Right atrium auricular region (tissue), 2 donors: ENCODE results near the gene ARL9. TPM values are rescaled to one million over a fixed set of nuclear protein-coding genes. Genes with fewer than 3 reads are reported as not detected.

Experiments used
- DNase-seq: peaks from one replicate; pipeline ENCODE4 v3.0.0-alpha.2; 2019; ENCODE audit warnings: low spot score
- H3K27ac ChIP-seq, 2 donors: fragments of 200-600 bp; sonication (generic); 1 replicate in 1 of 2; 2 replicates in 1 of 2; pipeline ENCODE4 v1.5.1; 2016 to 2019
- H3K27me3 ChIP-seq, 2 donors: fragments of 200-600 bp; sonication (generic); one replicate each; pipeline versions ENCODE4 v1.5.1 to v1.6.0; 2017 to 2019
- H3K36me3 ChIP-seq: fragments of 200-600 bp; sonication (generic); one replicate; pipeline ENCODE4 v1.5.1; 2016
- H3K4me1 ChIP-seq, 2 donors: fragments of 200-600 bp; sonication (generic); one replicate each; pipeline versions ENCODE4 v1.5.1 to v1.6.0; 2017 to 2019
- H3K4me3 ChIP-seq, 2 donors: fragments of 200-600 bp; sonication (generic); 1 replicate in 1 of 2; 2 replicates in 1 of 2; pipeline ENCODE4 v1.5.1; 2017 to 2019; ENCODE audit warnings: mild to moderate bottlenecking in 1 of 2, moderate library complexity in 1 of 2
- H3K9me3 ChIP-seq, 2 donors: fragments of 200-600 bp; sonication (generic); one replicate each; pipeline ENCODE4 v1.5.1; 2019
- total RNA-seq, 2 donors: library from RNA; depleted of rRNA; stranded (reverse); fragments of >200 nt; gene quantifications; one replicate each; pipeline ENCODE4 v1.1.0, GENCODE V29; 2016
- TF ChIP-seq, protein P1 (sequence below), 2 donors: fragments of 200-600 bp; sonication (generic); IDR thresholded peaks; one replicate each; pipeline ENCODE4 v1.5.1; 2019; ENCODE audit warnings: antibody characterized with exemption in 2 of 2

ARL9 gene, protein sequence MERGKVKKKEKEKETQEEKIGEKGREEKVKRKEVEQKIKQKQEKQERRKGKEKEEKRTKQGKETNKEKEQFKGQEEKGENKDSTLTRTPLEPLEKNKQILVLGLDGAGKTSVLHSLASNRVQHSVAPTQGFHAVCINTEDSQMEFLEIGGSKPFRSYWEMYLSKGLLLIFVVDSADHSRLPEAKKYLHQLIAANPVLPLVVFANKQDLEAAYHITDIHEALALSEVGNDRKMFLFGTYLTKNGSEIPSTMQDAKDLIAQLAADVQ
- total RNA-seq = not detected

DNA sequence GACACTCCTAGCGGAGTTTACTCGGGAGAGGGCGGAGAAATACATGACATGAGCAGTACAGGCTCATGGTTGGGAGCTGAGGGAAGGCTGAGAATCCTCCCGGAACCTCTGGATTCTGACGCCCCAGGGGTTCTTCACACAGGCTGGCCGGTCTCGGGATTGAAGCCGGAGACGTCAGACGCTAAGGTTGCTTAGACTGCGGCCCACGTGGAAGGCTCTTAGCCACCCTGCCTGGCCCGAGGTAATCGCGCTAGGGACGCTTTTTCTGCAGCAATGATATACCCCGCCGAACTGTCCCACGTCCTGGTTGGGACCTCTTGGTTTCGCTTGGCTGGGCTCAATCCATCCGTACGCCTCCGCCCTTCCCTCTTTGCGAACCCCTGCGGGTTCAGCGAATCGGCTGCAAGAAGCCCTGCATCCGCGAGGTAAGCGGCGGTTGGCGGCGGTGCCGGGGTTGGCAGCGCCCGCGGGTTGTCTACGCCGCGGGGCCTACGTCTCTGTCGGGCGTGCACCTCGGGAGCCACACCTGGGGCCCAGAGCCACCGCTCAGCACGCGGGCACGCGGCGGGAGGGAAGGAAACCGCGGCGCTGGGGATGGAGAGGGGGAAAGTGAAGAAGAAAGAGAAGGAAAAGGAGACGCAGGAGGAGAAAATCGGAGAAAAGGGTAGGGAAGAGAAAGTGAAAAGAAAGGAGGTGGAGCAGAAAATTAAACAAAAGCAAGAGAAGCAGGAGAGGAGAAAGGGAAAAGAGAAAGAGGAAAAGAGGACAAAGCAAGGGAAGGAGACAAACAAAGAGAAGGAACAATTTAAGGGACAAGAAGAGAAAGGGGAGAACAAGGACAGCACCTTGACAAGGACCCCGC is at the start of gene ARL9:
ARL9 (plus strand) TSS at position 523 of the 862 bp plus-strand sequence; CDS start at position 595, 72 bp downstream.
- peak; percentile 61 for DNase-seq
- peaks cover 24% of the 10 kb centered on the region for H3K36me3 ChIP-seq
- no peaks in the 10 kb centered on the region for H3K27me3 ChIP-seq
- TF ChIP-seq, protein P1, sequence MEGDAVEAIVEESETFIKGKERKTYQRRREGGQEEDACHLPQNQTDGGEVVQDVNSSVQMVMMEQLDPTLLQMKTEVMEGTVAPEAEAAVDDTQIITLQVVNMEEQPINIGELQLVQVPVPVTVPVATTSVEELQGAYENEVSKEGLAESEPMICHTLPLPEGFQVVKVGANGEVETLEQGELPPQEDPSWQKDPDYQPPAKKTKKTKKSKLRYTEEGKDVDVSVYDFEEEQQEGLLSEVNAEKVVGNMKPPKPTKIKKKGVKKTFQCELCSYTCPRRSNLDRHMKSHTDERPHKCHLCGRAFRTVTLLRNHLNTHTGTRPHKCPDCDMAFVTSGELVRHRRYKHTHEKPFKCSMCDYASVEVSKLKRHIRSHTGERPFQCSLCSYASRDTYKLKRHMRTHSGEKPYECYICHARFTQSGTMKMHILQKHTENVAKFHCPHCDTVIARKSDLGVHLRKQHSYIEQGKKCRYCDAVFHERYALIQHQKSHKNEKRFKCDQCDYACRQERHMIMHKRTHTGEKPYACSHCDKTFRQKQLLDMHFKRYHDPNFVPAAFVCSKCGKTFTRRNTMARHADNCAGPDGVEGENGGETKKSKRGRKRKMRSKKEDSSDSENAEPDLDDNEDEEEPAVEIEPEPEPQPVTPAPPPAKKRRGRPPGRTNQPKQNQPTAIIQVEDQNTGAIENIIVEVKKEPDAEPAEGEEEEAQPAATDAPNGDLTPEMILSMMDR (IDR thresholded peaks at IDR 0.05) = no peak
- peaks cover 0 to 19% of the 10 kb centered on the region in 2 donors for H3K4me1 ChIP-seq
- peak within 1 kb of the TSS; percentile 11 to 47 for H3K27ac ChIP-seq
- peak within 1 kb of the TSS; percentile 42 to 52 for H3K4me3 ChIP-seq
- H3K9me3 ChIP-seq = no peaks in the 10 kb centered on the region

DNA sequence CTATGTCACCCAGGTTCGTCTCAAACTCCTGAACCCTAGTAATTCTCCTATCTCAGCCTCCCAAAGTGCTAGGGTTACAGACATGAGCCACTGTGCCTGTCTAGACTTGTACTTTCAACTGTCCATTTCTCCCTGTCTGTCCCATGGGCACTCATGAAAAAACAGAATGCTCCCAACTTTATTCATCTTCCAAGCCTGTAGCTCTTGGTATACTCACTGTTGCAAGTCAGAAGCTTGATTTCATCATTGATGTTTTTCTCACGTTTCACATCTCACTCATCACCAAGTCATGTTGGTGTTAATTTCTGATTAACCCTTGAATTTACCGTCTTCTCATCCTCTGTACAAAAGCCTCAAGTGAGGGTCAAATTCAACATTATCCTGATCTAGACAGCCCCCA is 45.5 kb upstream of the ARL9 start:
- Histone ChIP-seq H3K36me3 (peaks cover 26% of the 10 kb centered on the region), H3K4me1 (peaks cover 0 to 8% of the 10 kb centered on the region in 2 donors)
- TF ChIP-seq, protein P1 (IDR thresholded peaks at IDR 0.05) = no peak

DNA sequence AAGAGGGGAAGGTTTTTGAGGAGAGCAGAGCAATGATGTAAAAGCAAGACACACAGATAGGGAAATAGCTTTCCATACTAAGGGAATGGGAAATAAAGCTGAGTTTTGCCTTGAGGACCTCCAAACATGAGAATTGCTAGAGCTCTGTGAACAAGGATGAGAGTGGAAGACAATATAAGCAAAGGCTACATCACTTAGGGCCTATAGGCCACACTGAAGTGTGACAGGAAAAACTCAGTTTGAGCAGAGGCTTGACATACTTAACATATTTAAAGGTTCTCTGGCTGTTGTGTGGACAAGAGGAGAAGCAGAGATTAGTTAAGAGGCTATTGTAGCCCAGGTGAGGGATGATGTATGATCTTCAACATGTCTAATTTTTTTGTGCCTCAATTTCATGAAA is 43.4 kb upstream of the ARL9 start:
- Histone ChIP-seq H3K4me3 (no peak overlapping the region), H3K36me3 (peaks cover 20% of the 10 kb centered on the region), H3K4me1 (peaks cover 0 to 20% of the 10 kb centered on the region in 2 donors), H3K27ac (no peak overlapping the region), H3K27me3 (no peaks in the 10 kb centered on the region), H3K9me3 (no peaks in the 10 kb centered on the region)
- TF ChIP-seq, protein P1 (IDR thresholded peaks at IDR 0.05) = no peak
- no peak for DNase-seq

More for the DNA sequence above, 45.5 kb upstream of the ARL9 start:
- Histone ChIP-seq H3K27ac (no peak overlapping the region), H3K4me3 (no peak overlapping the region), H3K27me3 (no peaks in the 10 kb centered on the region), H3K9me3 (no peaks in the 10 kb centered on the region)
- DNase-seq = no peak

DNA sequence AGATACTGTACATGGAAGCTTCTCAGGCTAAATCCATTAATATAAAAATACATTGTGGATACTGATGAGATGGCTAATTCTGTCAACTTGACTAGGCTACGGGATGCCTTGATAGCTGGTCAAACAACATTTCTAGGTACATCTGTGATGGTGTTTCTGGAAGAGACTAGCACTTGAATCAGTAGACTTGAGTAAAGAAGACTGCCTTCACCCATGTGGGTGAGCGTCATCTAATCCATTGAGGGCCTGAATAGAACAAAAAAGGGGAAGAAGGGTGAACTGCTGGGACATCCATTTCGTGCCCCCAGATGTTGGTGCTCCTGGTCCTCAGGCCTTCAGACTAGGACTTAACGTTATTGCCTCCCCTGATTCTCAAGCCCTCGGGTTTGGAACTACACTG is 41.9 kb upstream of the ARL9 start:
- Histone ChIP-seq H3K9me3 (no peaks in the 10 kb centered on the region), H3K4me3 (no peak overlapping the region), H3K27ac (no peak overlapping the region), H3K36me3 (peaks cover 20% of the 10 kb centered on the region), H3K27me3 (no peaks in the 10 kb centered on the region), H3K4me1 (peaks cover 0 to 26% of the 10 kb centered on the region in 2 donors)
- no peak for DNase-seq
- TF ChIP-seq, protein P1 (IDR thresholded peaks at IDR 0.05) = no peak

DNA sequence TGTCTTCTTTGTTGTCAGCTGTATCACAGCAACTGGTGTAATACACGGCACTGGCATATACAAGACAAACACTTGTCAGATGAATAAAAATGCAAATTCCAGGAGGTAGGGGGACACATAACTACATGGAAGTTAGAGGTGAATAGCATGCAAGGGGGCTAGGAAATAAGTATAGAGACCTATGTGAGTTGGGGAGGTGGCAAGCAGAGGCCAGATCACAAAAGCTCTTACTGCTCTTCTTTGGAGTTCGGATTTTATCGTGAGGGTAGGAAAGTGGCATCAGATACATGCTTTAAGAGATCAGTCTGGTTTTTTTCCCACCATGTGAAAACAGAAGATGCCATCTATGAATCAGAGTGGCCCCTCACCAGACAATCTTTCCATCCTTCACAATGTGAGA is 41.0 kb upstream of the ARL9 start:
- Histone ChIP-seq H3K4me3 (no peak overlapping the region), H3K4me1 (peaks cover 0 to 35% of the 10 kb centered on the region in 2 donors), H3K27me3 (no peaks in the 10 kb centered on the region), H3K27ac (no peak overlapping the region), H3K36me3 (peaks cover 16% of the 10 kb centered on the region), H3K9me3 (no peaks in the 10 kb centered on the region)
- DNase-seq = no peak
- TF ChIP-seq, protein P1 (IDR thresholded peaks at IDR 0.05) = no peak
